Endothelial cell (in vitro differentiated cells): ENCODE results near the gene KATNBL1. TPM values are rescaled to one million over a fixed set of nuclear protein-coding genes. Genes with fewer than 3 reads are reported as not detected.
"Not testable (repeated sequence)": the region's sequence is repeated elsewhere in the genome, so short reads cannot be mapped to it uniquely, and the experiment has no call there.

Experiments used
- DNase-seq: peaks from one replicate; pipeline ENCODE4 v3.0.0; 2021; ENCODE audit warnings: low spot score
- H3K27ac Mint-ChIP-seq: one replicate; pipeline ENCODE4 v1.8.0; 2021; ENCODE audit warnings: mixed read lengths, inconsistent platforms; ENCODE audit not compliant: unreplicated experiment
- H3K27me3 Mint-ChIP-seq: one replicate; pipeline ENCODE4 v1.8.0; 2021; ENCODE audit warnings: mild to moderate bottlenecking, moderate library complexity, mixed read lengths, inconsistent platforms; ENCODE audit not compliant: unreplicated experiment
- H3K36me3 Mint-ChIP-seq: one replicate; pipeline ENCODE4 v1.8.0; 2021; ENCODE audit warnings: mild to moderate bottlenecking, low read depth, mixed read lengths, inconsistent platforms; ENCODE audit not compliant: unreplicated experiment
- H3K4me1 Mint-ChIP-seq: one replicate; pipeline ENCODE4 v1.8.0; 2021; ENCODE audit warnings: mild to moderate bottlenecking, mixed read lengths, inconsistent platforms; ENCODE audit not compliant: unreplicated experiment
- H3K4me3 Mint-ChIP-seq: one replicate; pipeline ENCODE4 v1.8.0; 2021; ENCODE audit warnings: mild to moderate bottlenecking, mixed read lengths, inconsistent platforms; ENCODE audit not compliant: unreplicated experiment
- H3K9me3 Mint-ChIP-seq: one replicate; pipeline ENCODE4 v1.8.0; 2021; ENCODE audit warnings: mixed read lengths, inconsistent platforms; ENCODE audit not compliant: unreplicated experiment
- total RNA-seq: library from RNA; stranded (reverse); fragmentation: NEBNext Ultra II Directional; extraction: Animal tissue kit (Norgen Biotek cat#: 25700); gene quantifications from one replicate; pipeline ENCODE4 v1.2.1, GENCODE V29; 2021; ENCODE audit not compliant: unreplicated experiment
- TF ChIP-seq, protein P1 (sequence below): fragments of 200-600 bp; sonication (generic); IDR thresholded peaks from one replicate; pipeline ENCODE4 v1.5.0; 2021; ENCODE audit warnings: antibody characterized with exemption; ENCODE audit not compliant: unreplicated experiment

The KATNBL1 gene
- total RNA-seq, 1 donor from 2014 or later: 55.1 TPM

DNA sequence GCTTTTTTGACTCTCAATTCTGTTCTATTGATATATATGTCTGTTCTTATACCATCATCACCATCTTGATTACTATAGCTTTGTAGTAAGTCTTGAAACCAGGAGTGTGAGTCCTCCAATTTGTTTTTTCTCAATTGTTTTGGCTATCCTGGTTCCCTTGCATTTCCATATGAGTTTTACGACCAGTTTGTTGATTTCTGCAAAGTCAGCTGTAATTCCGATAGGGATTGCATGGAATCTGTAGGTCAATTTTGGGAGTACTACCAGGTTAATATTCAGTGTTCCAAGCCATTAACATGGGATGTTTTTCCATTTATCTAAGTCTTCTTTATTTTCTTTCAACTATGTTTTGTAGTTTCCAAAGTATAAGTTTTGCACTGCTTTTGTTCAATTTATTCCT, 81.0 kb downstream of the KATNBL1 start:
- Mint-ChIP-seq H3K9me3 (no peaks in the 10 kb centered on the region), H3K36me3 (no peaks in the 10 kb centered on the region), H3K4me3 (no peak overlapping the region), H3K4me1 (no peaks in the 10 kb centered on the region), H3K27ac (no peak overlapping the region), H3K27me3 (no peaks in the 10 kb centered on the region)
- TF ChIP-seq, protein P1, sequence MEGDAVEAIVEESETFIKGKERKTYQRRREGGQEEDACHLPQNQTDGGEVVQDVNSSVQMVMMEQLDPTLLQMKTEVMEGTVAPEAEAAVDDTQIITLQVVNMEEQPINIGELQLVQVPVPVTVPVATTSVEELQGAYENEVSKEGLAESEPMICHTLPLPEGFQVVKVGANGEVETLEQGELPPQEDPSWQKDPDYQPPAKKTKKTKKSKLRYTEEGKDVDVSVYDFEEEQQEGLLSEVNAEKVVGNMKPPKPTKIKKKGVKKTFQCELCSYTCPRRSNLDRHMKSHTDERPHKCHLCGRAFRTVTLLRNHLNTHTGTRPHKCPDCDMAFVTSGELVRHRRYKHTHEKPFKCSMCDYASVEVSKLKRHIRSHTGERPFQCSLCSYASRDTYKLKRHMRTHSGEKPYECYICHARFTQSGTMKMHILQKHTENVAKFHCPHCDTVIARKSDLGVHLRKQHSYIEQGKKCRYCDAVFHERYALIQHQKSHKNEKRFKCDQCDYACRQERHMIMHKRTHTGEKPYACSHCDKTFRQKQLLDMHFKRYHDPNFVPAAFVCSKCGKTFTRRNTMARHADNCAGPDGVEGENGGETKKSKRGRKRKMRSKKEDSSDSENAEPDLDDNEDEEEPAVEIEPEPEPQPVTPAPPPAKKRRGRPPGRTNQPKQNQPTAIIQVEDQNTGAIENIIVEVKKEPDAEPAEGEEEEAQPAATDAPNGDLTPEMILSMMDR: no peak
- no peak for DNase-seq

DNA sequence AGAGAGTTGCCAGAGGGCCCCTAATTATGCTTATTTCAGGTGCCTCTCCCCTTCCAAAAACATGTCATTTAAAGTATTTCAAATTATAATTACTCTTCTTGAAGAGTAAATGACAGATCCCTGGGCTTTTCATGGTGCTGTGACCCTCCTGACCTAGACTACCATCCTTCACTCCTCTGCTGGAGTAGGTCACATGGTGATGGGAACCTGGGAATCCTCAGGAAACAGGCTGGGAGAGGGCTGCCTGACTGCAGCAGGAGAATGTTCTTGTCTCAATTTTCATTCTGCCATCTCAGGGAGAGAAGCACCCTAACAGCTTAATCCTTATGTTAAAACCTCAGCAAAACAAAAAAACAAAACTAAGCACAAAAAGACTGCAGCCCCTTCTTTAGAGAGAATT, 83.4 kb downstream of the KATNBL1 start:
- no peaks in the 10 kb centered on the region for H3K4me1 Mint-ChIP-seq
- no peaks in the 10 kb centered on the region for H3K27me3 Mint-ChIP-seq
- no peak overlapping the region for H3K27ac Mint-ChIP-seq
- TF ChIP-seq, protein P1: no peak
- no peaks in the 10 kb centered on the region for H3K9me3 Mint-ChIP-seq
- no peak overlapping the region for H3K4me3 Mint-ChIP-seq
- H3K36me3 Mint-ChIP-seq: no peaks in the 10 kb centered on the region
- no peak for DNase-seq

DNA sequence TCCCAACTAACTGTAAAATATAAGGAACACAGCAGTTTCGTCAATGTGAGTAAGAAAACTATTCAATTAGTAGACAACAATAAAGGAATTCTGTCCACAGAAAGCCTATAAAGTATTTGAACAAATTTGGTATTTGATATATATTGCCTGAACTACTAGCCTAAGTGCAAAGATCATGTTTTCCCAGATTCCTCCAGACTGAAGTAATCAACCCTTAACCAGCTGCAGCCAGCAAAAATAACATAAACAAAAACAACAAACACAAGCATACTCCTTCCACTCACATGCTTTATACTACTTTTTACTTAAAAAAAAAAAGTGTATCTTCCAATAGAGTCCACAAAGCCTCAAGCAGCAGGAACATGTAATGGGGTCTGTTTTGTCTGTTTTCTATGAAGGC, 84.0 kb downstream of the KATNBL1 start:
- no peak overlapping the region for H3K27ac Mint-ChIP-seq
- TF ChIP-seq, protein P1: no peak
- no peak for DNase-seq
- no peaks in the 10 kb centered on the region for H3K9me3 Mint-ChIP-seq
- no peaks in the 10 kb centered on the region for H3K36me3 Mint-ChIP-seq
- H3K4me1 Mint-ChIP-seq: no peaks in the 10 kb centered on the region
- H3K27me3 Mint-ChIP-seq: no peaks in the 10 kb centered on the region
- H3K4me3 Mint-ChIP-seq: no peak overlapping the region

DNA sequence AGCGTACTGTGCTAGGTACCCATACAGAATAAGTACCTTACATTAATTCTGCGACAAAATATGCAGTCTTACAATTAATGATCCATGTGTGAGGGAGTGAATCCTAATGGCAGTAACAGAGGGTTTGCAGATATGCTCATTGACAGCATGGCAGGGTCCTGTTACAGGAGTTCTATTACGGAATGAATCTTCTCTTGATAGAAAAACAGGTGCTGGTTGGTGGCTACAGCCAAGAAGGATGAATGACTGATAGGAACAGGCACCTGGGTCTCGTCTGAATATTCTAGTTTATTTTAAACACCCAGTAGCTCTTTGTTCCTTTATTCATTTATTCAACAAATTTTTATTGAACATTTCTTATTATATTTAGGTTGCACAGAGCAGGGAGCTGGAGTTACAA, 85.2 kb downstream of the KATNBL1 start:
- no peaks in the 10 kb centered on the region for H3K27me3 Mint-ChIP-seq
- H3K36me3 Mint-ChIP-seq: no peaks in the 10 kb centered on the region
- no peak for DNase-seq
- no peak overlapping the region for H3K4me3 Mint-ChIP-seq
- TF ChIP-seq, protein P1: no peak
- no peaks in the 10 kb centered on the region for H3K9me3 Mint-ChIP-seq
- H3K27ac Mint-ChIP-seq: no peak overlapping the region
- no peaks in the 10 kb centered on the region for H3K4me1 Mint-ChIP-seq

DNA sequence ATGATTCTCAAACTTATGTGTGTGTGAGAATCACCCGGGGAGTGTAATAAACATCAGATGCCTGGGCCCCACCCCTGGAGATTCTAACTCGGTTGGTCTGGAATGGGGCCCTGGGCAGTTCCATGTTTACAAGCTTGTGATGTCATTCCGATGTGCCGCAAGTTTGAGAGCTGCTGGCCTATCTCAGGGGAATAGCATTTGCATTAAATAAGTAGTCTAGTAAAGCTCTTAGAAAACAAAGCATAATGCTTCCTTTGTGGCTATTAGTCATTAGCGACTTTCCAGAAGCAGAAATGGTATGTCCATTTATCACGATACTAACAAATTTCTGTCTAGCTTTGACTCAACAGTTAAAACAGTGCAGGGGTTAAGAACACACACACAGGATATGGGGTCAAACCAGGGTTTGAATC, 87.1 kb downstream of the KATNBL1 start:
- Mint-ChIP-seq H3K36me3 (no peaks in the 10 kb centered on the region), H3K4me3 (no peak overlapping the region), H3K9me3 (no peaks in the 10 kb centered on the region), H3K27me3 (no peaks in the 10 kb centered on the region), H3K4me1 (no peaks in the 10 kb centered on the region), H3K27ac (no peak overlapping the region)
- TF ChIP-seq, protein P1: no peak
- DNase-seq: no peak

DNA sequence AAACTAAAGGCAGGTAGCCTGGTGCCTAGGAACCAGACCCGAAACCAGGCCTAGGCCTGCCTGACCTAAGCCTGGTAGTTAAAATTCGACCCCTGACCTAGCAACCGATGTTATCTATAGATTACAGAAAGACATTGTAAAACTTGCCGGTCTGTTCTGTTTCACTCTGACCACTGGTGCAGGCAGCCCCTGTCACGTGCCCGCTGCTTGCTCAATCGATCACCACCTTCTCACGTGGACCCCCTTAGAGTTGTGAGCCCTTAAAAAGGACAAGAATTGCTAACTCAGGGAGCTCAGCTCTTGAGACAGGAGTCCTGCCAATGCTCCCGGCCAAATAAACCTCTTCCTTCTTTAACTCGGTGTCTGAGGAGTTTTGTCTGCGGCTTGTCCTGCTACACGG, 88.1 kb downstream of the KATNBL1 start:
- not testable (repeated sequence) for H3K27me3 Mint-ChIP-seq, H3K27ac Mint-ChIP-seq, H3K4me3 Mint-ChIP-seq, DNase-seq, H3K4me1 Mint-ChIP-seq, H3K36me3 Mint-ChIP-seq, H3K9me3 Mint-ChIP-seq

DNA sequence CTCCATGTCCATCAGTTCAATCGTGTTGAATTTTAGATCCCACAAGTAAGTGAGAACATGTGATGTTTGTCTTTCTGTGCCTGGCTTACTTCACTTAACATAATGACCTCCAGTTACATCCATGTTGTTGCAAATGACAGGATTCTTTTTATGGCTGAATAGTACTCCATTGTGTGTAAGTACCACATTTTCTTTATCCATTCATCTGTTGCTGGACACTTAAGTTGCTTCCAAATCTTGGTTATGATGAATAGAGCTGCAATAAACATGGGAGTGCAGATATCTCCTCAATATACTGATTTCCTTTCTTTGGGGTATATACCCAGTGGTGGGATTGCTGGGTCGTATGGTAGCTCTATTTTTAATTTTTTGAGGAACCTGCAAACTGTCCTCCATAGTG, 89.5 kb downstream of the KATNBL1 start:
- not testable (repeated sequence) for H3K4me1 Mint-ChIP-seq, H3K9me3 Mint-ChIP-seq, H3K36me3 Mint-ChIP-seq, H3K27ac Mint-ChIP-seq, H3K27me3 Mint-ChIP-seq, H3K4me3 Mint-ChIP-seq, DNase-seq
